Measurements from ENCODE around the gene STN1.

GRCh38 chr10:103845972-103846371 is 72.0 kb downstream of the STN1 start:
- no peak for TF ChIP-seq POLR2A (IDR thresholded peaks at IDR 0.05; ENCODE audit: low read depth, low read length)
- no peak for TF ChIP-seq ELK1 (IDR thresholded peaks at IDR 0.05; ENCODE audit: low read depth, low read length)
- no peak for TF ChIP-seq SP1 (IDR thresholded peaks at IDR 0.05; ENCODE audit: low read depth, low read length)
- TF ChIP-seq USF1 (IDR thresholded peaks at IDR 0.05; ENCODE audit: borderline replicate concordance, extremely low read length, insufficient read depth, low read depth, low read length): no peak
- no peak for TF ChIP-seq EP300 (IDR thresholded peaks at IDR 0.05; ENCODE audit: borderline replicate concordance in 1 of 2, control insufficient read depth in 1 of 2, low read depth in 2 of 2, low read length in 2 of 2)
- no peak for TF ChIP-seq CTCF (IDR thresholded peaks at IDR 0.05 in 2 of 3, conservative IDR thresholded peaks at IDR 0.05 in 1 of 3; ENCODE audit: control insufficient read depth in 2 of 3, extremely low read depth in 1 of 3, insufficient read depth in 1 of 3, low read depth in 3 of 3, low read length in 3 of 3)
- no peak for TF ChIP-seq NFYB (IDR thresholded peaks at IDR 0.05; ENCODE audit: insufficient read depth, low read depth, low read length)
- no peak for TF ChIP-seq IRF3 (IDR thresholded peaks at IDR 0.05)
- no peak for TF ChIP-seq CHD2 (IDR thresholded peaks at IDR 0.05; ENCODE audit: borderline replicate concordance, low read depth, low read length)
- TF ChIP-seq PBX3 (IDR thresholded peaks at IDR 0.05; ENCODE audit: insufficient replicate concordance, low read depth, low read length): no peak
- no peak for TF ChIP-seq FOS (IDR thresholded peaks at IDR 0.05; ENCODE audit: borderline replicate concordance, extremely low read depth, insufficient read length)
- TF ChIP-seq EGR1 (IDR thresholded peaks at IDR 0.05; ENCODE audit: borderline replicate concordance in 1 of 2, low read depth in 2 of 2, low read length in 2 of 2): peak in 1 of 2 experiments; percentile 17; a peak in 1 of 3 replicates

Measured in GM12878 (cell line).